ENCODE data around the gene LIN52.

LIN52 gene

DNA sequence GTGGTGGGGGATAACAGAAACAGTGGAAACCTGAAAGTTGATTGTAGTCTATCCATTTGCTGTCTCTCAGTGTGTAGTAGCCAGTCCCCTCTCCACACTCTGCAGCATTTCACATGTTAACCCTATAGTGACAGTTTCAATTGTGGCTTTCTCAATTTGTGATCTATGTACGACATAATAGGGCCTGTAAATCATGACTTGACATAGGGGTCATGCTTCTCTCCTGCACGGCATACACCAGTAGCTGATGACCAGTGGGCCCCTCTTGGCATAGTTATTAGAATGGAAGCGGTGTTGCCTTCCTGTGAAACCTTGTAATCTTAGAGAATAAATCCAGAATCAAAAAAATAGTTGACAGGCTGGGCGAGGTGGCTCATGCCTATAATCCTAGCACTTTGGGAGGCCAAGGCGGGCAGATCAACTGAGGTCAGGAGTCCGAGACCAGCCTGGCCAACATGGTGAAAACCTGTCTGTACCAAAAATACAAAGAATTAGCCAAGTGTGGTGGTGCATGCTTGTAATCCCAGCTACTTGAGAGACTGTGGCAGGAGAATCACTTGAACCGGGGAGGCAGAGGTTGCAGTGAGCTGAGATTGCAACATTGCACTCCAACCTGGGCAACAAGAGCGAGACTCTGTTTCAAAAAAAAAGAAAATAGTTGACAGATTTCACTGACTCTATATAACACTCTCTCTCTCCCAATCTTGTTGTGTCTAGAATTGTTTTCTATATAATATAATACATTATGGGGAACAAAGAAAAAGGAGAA, 109.9 kb downstream of the LIN52 start:
- DNase-seq (ENCODE audit: low spot score): no peak

DNA sequence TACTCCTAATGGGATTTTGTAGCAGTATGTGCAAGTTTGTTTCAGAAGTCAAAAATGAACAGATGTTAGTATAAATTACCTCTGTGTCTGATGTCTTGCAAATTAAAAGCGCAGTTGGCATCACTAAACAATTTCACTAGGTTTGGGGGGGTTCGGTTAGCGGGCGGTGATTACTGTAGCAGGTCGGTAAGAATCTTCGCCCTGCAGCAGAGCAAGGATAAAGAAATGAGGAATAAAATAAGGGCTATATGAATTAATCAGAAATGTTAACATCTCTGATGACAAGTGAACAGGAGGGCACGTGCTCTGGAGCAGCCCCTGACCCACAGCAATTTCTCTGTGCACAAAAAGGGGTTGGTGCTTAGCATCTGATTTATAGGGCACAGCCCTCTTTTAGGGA, 110.9 kb downstream of the LIN52 start:
- DNase-seq (ENCODE audit: low spot score): no peak

DNA sequence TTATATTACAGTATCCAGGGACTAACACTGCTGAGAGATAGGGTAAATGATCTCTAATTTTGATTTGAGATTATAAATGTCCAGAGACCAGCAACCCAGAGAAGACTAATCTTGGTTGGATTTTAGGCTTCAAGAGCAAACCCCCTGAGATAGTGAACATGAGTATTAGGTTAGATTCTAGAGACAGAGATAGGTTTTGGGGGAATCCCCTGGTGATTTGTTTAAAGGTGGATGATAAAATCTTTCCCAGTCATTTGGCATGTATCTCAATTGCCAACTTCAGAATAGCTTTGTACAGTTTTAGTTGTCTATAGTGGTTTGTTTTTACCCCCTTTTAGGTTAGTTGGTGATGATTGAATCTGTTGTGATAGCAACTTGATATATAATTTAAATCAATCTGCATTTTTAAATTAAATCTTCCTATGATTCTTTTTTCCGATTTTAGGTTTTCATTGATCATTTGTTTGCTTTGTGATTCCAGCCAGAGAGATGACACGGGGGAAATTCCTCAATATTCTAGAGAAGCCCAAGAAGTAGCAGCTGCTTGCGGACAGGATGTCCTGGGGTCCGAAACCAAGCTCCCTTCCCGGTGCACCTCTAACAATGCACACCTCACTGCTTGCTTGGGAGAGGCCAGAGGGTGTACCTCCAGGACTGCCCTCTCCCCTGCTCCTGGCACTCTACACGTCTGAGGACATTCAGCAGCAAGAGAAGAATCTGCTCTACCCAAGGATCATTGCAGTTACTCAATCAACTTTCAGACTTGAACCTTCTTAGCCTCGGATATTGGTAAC, 113.9 kb downstream of the LIN52 start:
- DNase-seq (ENCODE audit: low spot score): no peak

DNA sequence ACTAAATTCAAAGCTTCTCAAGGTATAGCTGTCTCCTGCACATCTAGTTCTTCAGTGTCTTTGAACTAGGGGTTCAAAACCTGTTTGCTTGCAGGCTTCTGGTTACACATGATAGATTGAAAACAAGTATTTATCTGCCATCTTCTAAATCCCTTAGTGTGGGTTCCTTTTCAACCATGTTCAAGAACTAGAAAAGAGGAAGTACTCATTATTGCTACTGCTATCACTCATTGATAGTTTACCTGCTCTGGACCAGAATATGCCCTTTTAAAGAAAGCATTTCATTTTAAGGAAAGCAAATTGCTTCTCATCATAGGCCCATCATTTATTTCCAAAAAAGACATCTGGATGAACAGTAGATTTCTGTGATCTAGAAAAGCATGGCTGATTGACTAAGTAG, 117.4 kb downstream of the LIN52 start:
- no peak for DNase-seq (ENCODE audit: low spot score)

DNA sequence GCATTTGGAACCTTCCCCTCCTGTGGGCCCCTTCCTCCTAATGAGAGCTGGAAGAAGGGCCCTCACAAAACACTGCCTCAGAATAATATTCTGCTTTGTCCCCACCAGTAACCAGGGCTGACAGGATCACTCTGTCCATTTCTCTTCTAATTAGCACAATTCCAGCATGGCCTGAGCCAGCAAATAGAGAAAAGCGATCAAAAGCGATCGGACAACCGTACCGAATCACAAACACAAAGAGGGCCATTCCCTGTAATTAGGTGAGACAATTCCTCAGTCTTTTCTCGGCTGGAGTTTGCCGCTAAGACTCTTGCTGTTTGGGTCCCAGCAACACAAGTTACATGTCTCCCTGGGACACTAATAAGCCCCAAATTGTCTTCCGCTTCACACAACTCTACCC, 118.9 kb downstream of the LIN52 start:
- DNase-seq (ENCODE audit: low spot score): no peak

DNA sequence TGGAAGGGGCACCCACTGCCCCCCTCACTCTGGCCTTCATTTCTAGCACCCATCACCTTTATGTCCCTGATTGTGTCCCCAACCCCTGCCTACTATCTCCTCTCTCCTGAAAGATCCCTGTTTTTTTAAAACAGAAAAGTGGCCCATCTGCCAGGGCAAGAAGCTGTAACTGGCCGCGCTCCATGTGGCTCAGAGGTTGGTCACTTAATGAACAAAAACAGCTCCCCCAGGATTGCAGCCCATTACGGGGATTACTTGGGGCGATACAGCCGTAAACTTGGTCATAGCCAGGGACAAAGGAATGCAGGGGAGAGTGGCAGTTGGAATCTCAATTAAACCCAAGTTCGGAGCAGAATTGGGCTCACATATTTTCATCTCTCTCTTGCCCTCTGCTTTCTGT, 119.7 kb downstream of the LIN52 start:
- no peak for DNase-seq (ENCODE audit: low spot score)

DNA sequence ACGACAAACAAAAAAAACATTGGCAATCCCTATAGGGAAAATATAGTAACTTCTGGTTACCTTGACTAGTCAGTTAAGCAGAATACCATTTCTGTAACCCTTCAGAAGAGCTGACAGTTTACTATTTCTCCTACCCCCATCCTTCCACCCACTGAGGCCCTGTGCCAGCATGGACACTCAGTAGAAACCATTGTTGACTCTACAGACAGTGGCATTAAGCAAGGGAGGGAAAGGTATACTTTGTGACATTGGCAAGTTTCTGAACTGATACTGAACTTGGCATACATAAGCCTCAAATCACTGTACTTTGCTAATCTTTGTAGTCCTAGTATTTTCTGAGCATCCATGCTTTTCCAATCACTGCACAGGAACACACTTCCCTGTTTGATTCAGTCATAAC, 121.1 kb downstream of the LIN52 start:
- DNase-seq (ENCODE audit: low spot score): no peak

DNA sequence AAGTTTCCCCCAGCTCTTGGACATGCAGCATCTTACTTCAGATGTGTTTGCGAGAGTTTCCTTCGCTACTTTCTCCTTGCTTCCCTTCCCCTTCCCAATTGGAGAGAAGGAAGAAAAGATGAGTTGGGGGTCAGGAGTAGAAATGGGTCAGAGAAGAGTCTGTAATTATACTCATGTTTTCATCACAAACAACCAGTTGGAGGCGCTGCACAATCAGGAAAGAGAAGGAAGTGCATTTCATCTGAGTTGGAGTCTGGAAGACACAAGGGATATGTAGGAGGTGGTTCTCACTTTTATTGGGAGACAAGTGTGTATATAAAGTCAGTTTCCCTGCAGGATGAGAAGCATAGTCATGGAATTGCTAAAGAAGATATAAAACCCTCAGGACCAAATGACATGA, 123.2 kb downstream of the LIN52 start:
- no peak for DNase-seq (ENCODE audit: low spot score)

DNA sequence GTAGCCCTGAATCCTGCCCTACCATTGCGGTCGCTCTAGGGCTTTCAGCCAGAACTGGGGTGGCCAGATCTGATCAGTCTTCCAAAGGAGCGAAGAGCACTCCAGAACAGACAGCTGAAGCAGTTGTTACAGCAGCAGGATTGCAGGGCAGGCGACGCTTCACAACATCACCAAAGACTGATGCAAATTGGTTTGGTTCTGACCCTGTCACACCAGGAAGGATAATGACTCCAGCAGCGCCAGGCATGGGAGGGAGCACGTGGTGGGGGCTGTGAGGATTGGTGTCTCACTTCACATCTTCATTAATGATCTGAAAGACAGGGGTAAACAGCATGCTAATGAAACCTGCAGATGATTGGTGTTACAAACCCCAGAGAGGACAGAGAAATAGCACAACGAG, 123.9 kb downstream of the LIN52 start:
- DNase-seq (ENCODE audit: low spot score): no peak

DNA sequence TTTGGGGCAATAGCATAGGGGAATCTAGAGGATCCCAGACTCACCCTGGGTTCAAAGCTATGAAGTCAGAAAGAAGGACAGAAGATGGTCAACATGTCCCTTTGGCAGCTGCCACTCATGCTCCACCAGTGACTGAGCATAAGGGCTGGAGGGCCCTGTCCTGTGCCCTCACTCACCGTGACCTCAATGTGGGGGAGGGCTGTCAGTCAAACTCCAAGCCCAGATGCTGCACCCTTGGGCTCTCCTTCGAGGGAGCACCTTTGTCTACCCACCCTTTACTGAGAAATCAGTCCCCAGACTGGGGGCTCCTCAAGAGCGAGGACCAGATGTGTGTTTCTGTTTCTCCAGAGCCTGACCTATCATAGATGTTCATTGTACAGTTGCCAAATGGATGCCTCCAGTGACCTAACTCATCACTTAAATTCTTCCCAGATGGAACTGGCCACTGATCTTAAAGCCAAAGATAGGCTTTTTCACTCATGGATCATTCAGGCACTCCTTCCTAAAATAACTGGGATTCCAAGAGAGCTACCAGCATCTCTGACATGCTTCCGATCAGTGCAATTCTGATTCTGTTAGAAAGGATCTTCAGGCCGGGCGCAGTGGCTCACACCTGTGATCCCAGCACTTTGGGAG, 127.3 kb downstream of the LIN52 start:
- DNase-seq (ENCODE audit: low spot score): no peak

DNA sequence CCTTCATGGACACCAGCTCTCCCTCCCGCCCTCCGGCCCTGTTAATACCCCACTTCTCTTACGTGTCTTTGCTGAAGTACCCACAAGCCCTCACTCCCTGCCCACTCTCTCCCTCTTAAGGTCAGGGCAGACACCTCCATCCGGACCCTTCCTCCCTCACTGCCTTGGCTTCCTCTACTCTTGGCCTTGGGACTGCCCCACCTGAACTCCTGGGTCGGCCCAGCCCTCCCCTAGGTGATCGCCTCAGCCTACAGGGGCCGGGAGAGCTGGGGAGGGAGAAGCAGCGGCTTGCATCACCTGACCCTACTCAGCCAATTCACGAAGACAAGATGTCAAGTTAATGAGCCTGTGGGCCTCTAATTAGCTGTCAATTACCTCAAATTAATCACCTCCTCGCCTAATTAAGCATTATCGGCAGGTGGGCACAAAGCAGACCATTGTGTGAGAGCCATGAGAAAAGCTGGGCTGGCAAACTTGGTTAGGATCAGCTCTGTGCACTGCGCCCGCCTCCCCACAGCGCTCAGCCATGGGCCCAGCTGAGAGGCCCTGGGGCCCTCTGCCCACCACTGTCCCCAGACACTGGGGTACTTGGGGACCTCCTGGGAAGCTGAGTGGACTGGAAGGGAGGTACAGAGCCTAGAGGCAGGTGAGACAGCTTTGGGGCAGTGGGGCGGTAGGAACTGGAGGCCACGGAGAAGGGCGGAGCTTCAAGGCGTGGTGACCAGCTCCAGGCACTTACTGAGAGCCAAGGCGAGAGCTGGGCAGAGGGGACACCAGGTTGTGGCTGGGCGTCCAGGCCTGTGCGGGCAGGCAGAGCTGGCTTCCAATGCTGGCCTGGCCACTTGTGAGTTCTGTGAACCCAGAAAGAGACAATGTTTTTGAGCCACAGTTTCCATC, 129.4 kb downstream of the LIN52 start:
- DNase-seq (ENCODE audit: low spot score): no peak

DNA sequence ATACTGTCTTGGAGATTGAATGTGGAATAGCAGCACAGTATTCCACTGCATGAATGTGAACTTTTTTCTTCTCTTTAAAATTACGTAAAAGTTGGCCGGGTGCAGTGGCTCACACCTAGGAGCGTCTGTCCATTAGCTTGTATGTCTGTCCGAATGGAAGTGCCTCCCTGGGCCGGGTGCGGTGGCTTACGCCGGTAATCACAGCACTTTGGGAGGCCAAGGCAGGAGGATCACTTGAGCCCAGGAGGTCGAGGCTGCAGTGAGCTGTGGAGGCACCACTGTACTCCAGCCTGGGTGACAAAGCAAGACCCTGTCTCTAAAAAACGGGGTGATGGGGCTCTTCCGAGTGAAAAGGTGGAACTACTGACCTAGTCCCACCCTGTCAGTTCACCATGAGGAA, 131.9 kb downstream of the LIN52 start:
- no peak for DNase-seq (ENCODE audit: low spot score)

DNA sequence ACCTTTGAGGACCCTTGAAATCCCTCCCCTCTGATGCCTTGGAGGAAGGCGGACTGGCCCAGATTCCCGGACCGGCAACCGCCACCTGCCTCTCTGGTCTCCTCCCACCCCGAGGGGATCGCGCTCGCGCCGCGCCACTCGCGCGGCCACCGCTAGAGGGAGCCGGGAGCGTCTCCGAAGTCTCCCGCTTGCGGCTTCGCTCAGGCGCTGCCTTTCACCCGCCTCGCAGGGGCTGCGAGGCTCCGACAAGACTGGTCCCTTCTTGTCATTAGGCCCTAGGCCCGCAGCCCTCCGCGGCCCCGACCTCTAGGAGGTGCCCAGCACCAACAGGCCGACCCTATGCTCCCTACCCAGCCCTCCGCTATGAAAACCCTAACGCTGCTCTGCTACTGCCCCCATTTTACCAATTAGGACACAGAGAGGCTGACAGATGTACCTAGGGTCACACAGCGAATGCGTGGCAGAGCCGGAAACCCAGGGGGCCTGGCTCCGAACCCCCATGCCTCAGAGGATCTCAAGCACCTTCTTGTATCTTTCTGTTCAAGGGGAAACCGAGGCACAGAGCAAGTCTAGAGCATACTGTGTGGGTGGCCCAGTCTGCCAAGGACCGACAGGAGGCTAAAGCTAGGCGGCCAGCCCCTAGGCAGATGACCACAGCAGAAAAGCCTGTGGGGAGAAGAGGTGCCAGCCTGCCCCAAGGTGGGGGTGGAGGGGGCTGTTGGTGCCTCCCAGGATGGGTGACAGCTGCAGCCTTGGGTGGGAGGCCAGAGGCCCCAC, 133.1 kb downstream of the LIN52 start:
- DNase-seq (ENCODE audit: low spot score): peak; percentile 56

DNA sequence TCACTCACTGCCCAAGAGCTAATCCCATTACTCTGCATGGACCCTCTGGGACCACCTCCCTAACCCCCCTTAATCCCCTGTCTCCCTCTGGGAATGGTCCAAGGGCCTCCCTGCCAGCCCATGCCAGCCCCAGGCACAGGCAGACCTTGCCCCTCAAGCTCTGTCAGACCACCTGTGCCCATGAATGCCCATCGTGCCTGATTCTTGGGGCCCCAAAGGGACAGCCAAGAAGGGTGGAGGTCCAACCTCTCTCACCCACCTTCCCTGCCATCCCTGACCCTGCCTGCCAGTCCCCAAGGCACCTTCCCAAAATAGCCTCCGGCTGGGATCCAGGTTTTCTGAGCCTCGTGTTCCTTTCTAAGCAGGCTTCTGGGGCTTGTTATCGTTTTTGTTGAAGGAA, 133.7 kb downstream of the LIN52 start:
- no peak for DNase-seq (ENCODE audit: low spot score)

DNA sequence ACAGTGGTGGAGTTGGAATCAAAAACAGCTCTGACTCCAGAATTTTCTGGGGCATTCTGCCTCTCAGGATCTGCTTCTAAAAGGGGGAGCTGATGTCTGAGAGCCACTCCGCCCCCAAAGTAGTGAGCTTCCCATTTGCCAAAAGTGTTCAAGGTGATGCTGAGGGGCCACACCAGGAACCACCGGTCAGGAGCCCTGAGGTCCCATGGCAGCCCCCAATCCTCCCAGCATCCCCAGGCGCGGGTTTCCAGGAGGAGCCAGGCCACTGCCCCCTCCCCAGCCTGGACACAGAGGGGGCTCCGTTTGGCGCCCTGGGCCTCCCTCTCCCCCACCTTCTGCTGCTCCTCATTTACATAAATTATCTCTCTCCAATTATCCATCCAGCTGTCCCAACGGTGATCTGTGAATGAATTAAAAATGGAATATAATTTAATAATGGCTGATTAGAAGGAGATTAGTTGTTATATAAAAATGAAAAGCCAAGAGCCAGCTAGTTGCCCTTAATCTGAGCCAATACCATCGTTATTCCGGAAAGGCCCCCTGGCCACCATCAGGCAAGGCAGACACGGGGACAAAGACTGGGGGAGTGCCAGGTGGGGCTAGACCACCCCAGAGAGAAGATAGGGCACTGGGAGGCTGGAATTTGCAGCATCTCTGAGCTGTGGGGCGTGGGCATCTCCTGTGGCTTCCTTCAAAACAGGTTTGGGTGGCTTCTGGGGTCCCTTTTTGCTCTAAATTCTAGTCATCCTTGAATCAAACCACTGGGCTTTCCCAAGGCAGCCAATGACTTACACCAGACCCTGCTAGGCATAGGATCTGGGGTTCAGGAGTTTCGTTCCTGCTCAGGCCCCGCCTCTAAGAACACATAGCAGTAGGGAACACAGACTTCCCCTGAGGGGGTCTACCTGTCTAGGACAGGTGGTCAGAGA, 134.8 kb downstream of the LIN52 start:
- DNase-seq (ENCODE audit: low spot score): no peak

DNA sequence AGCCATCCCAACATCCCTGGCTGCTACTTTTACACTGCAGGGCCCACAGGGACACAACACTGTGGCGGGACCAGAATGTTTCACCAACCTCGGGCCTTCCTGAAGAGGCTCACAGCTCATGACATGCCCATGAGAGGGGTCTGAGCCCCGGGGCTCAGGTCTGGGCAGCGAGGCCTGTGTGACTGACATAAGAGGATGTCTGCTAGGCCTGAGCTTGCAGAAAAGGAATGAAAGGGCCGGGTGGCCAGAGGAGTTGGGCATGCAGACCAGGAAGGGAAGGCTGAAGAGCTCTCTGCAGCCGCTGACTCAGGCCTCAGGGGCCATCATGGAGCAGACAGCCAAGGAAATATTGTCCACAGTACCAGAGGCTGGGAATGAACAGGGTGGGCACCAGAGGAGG, 136.2 kb downstream of the LIN52 start:
- no peak for DNase-seq (ENCODE audit: low spot score)

DNA sequence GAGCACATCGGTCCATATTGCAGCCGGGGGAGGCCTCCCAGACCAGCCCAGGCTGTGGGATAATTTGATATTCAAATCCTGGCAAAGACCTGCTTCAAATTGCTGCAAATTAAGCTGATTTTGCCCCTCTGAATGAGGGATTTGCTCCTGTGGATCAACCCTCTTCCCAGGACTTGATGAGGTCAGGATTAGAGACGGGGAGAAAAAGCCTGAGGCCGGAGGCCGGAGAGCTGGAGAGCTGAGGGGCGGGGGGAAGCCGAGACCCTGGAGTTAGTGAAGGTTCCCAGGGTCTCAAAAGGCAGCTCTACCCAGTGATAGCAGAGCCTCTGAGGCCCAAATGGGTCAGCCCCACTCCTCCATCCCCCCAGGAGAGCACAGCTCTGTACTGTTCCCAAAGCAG, 137.0 kb downstream of the LIN52 start:
- DNase-seq (ENCODE audit: low spot score): no peak

DNA sequence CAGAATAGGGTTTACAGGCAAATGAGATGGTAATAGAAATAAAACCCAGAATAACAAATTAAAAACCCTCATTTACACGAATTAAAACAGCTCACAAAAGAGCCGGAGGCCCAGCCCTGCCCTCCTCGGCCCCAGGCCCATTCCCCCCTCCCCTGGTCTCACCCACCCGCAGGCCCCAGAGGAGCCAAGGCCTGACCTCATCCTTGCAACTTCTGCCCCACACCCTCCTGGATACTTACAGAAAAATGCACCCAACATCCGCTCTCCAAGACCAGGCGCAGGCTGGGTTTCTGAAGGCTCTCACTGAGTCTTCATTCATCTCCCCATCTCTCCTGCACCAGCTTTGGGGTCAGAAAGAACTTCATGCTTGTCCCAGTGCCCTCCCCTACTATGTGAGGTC, 138.3 kb downstream of the LIN52 start:
- DNase-seq (ENCODE audit: low spot score): no peak

DNA sequence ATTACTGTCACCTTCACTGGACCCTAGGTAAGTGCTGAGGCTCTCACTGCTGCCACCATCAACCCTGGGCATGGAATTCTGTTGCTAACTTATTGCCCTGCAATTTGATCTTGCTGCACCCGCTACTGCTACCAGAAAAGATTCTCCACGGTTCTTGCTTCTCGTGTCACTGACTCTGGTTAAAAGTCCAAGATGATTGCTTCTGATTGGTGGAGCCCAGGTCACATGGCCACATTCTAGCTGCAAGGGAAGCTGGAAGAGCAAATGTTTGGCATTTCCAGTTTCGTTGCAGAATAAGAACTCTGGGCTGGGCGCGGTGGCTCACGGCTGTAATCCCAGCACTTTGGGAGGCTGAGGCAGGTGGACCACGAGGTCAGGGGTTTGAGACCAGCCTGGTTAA, 147.0 kb downstream of the LIN52 start:
- DNase-seq (ENCODE audit: low spot score): no peak

DNA sequence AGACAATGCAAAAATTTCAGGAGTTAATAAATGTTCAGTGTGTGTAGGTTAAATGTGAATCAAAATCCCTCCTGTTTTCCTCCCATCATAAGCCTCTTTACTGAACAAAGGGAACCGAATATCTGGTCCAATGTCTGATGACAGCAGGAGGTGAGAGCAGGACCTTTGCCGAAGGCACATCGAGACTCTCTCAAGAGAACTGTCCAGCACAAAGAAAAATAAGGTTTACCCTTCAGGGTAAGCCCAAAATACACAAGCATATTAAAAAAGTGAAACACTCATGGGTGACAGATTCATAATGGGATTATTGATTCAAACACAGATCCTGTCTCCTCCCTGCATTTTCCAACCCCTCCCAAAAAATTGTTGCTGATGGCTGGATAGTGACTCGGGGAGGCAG, 150.3 kb downstream of the LIN52 start:
- no peak for DNase-seq (ENCODE audit: low spot score)
